ENCODE data around the gene ANO1.

Gene ANO1

GRCh38 chr11:70164705-70165104 lies 86.6 kb downstream of the ANO1 start:
- no peak for DNase-seq (ENCODE audit: low spot score)

DNA sequence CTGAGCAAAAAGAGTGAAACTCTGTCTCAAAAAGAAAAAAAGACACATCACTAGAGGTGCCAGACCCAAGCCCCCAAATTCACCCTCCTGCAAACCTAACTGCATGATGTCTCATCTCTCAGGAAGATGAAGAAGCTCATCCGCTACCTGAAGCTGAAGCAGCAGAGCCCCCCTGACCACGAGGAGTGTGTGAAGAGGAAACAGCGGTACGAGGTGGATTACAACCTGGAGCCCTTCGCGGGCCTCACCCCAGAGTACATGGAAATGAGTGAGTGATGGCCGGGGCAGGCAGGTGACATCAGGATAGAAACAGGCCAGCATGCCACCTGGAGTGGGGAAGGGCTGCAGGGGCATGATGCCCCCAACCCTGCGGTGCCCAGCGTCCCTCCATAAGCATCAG lies 89.0 kb downstream of the ANO1 start:
- no peak for DNase-seq (ENCODE audit: low spot score)

DNA sequence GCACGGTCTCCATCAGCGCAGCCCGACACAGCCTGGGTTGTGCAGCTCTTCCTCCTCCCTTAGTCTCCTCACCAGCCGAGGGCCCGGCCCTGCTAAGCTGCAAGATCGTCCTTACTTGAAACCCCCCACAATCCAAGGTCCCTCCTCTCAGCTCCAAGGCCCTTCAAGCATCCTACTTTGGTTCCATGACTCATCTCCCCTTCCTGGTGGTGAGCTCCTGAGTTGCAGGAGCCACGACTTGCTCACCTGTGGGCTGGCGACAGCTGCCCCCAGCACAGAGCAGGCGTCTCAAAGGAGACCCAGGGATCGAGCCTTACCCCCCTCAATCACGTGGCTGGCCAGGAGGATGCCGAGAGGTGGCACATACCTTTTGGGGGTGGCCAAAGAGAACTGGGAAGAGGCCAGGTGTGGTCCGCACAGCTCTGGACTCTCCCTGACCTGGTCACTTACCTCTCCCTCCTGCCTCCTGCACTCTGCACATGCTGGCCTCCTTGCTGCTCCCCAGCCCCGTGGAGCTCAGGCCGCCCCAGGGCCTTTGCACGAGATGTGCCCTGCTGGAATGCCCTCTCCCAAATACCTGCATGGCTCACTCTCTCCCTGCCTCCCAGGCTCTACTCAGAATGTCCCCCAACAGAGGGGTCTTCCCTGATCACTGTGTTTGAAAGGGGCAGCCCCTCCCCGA lies 89.7 kb downstream of the ANO1 start:
- DNase-seq (ENCODE audit: low spot score) = no peak

GRCh38 chr11:70168405-70168754 lies 90.3 kb downstream of the ANO1 start:
- no peak for DNase-seq (ENCODE audit: low spot score)

GRCh38 chr11:70169127-70169526 lies 91.0 kb downstream of the ANO1 start:
- DNase-seq (ENCODE audit: low spot score) = no peak

- DNase-seq (ENCODE audit: low spot score) = no peak
Measured at GRCh38 chr11:70169632-70170031, 91.5 kb downstream of the ANO1 start.

DNA sequence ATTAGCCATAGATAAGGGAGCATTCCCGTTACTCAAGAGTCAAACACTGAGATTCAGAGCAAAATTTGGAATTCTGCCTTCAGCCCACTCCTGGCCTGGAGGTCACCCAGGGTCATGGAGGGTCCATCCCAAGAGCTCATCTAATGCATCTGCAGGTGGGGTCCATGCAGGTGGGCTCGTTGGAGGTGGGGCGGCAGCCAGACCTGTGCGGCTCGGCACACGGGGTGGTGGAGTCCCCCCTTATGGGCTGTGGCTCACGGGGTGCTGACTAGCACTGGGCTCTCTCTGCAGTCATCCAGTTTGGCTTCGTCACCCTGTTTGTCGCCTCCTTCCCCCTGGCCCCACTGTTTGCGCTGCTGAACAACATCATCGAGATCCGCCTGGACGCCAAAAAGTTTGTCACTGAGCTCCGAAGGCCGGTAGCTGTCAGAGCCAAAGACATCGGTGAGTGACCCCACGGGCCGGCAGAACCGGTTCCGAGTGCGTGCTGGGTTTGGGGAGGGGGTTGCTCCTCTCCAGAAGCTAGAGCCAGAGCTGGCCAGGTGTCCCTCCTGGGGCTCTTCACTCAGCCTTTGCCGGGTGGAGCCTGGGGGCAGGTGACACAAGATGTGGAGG lies 92.6 kb downstream of the ANO1 start:
- DNase-seq (ENCODE audit: low spot score) = no peak

DNA sequence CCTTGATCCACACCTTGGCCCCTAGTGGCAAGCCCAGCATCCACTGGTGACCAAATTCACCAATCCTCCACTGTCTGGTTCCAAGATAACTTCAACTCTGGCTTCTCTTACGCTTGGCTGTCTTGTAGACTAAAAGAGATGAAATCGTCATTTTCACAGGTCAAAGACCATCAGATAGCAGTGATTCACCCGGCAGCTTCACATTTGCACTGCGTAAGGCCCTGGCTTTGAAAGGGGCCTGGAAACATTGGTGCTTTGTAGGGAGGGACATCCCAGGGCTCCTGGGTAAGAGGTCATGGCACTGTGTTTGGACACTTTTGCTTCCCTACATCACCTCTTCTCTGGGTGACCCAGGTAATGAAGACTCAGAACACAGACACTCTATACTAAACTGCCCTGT lies 94.9 kb downstream of the ANO1 start:
- DNase-seq (ENCODE audit: low spot score) = no peak

- no peak for DNase-seq (ENCODE audit: low spot score)
Measured at GRCh38 chr11:70174547-70175235, 96.6 kb downstream of the ANO1 start.

DNA sequence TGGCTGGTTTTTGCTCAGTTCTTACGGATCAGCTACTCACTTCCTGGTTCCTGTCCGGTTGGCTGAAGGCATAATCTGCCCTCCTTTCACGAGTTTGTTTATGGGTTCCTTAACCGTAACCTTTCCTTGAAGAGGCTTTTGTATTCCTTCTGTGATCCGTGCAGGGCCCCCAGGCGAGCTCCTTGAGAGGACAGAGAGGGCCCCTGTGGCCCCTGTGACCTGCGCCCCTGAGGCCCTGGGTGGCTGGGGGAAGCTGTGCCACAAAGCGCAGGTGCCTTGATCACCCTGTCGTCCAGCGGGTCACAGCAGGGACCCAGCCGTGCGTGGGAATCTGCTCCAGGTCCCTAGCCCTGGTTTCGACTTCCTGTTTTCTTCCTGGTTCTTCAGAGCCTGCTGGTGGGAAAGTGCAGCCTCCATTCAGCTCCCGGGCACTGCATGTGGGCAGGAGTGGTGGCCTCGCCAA lies 97.2 kb downstream of the ANO1 start:
- peak; percentile 15 for DNase-seq (ENCODE audit: low spot score)

DNA sequence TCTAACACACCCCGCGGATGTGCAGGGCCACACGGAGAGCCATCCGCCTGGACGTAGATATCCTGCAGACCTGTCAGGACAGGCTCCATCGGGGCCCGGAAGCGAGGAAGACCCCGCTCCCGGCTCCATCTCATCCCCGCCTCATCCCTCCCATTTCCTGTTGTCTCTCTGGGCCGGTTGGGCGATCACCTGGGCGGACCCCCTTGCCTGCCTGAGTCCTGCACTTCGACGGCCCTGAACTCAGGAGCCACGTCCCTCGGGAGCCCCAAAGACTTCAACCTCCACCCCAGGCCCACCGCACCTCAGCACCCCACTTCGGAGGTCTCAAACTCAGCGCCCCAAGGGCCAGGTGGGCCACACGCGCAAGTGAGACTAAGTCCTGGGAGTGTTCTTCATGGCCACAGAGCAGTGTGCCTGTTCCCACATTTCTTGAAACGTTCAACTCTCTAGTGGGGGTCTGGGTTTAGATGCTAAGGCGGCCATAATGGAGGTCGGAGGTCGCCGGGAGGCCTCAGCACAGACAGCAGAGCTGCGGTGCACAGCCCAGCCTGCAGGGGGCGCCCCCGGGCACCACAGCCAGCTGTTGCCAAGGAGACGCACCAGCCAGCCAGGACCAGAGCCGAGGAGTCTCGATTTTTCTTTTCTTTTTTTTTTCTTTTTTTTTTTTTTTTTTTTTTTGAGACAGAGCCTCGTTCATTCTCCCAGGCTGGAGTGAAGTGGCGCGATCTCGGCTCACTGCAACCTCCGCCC lies 99.0 kb downstream of the ANO1 start:
- no peak for DNase-seq (ENCODE audit: low spot score)

DNA sequence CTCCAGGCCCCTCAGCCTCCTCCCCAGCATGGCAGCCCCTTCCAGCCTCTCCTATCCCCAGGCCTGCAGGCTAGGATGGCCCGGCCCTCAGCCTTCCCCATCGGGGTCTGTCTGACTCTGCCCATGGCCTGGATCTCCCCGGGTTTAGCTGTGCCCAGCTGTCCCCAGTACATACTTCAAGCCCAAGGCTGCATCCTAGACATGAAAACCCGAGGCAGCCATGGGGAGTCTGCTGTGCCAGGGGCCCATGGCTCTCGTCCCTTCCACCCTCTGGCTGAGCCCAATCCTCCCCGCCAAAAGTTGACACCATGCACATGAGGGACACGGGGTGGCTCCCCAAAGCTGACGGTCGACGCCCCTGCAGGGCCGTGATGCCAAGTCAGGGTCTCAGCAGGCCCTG lies 102.8 kb downstream of the ANO1 start:
- no peak for DNase-seq (ENCODE audit: low spot score)

- no peak for DNase-seq (ENCODE audit: low spot score)
Measured at GRCh38 chr11:70182266-70182665, 104.1 kb downstream of the ANO1 start.

GRCh38 chr11:70183032-70183431 lies 104.9 kb downstream of the ANO1 start:
- no peak for DNase-seq (ENCODE audit: low spot score)

- no peak for DNase-seq (ENCODE audit: low spot score)
Measured at GRCh38 chr11:70183483-70184176, 105.5 kb downstream of the ANO1 start.

DNA sequence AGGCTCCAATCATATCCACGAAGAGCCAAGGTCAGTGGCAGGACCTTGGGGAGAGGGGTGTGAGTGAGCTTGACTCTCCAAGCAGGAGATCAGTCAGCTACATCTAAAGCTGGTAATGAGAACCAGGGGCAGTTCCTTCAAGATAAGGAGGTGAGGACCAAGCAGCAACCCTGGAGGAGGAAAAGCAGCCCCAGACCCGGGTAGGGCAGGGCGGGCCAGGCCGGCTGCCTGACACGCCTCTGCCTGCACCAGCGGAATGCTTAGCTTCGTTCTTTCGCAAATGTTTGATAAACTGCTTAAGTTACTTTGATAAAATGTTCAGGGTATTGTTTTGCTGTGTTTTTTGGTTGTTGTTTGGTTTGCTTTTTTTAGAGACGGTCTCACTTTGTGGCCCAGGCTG lies 106.3 kb downstream of the ANO1 start:
- no peak for DNase-seq (ENCODE audit: low spot score)

GRCh38 chr11:70185348-70186055 lies 107.4 kb downstream of the ANO1 start:
- DNase-seq (ENCODE audit: low spot score) = no peak

DNA sequence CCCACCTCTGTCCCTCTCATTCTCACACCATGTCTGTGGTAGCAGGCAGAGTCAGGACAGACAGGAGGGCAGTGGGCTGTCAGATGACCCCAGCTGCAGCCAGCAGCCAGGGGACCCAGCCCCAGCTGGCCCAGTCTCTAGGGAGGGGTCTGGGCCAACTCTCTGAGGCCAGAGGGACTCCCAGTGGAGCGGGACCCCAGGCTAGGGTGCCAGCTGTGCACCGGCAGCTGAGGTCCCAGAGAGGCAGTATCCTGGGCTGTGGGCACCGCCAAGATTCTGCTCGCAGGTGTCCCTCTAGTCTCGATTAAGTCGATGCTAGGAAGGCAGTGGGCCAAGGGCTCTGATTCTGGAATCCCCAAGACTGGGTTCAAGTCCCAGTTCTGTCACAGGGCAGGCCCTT lies 108.3 kb downstream of the ANO1 start:
- no peak for DNase-seq (ENCODE audit: low spot score)

DNA sequence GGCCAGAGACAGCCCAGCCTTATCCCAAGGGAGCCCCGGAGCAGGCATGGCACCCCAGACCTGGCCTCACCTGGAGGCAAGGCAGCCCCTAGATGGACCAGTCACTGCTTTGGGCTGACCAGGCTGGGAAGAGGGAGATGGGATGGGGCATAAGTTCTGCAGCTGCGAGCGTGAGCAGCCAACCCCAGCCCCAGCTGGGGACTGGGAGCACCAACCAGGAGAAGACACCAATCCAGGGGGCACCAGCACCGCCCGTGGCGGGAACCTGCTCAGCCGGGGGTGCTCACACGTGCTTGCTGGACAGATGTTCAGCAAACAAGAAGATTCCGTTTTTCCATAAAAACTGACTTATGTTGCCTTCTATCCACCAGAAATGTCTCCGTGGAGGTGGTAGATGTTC lies 108.8 kb downstream of the ANO1 start:
- no peak for DNase-seq (ENCODE audit: low spot score)

DNA sequence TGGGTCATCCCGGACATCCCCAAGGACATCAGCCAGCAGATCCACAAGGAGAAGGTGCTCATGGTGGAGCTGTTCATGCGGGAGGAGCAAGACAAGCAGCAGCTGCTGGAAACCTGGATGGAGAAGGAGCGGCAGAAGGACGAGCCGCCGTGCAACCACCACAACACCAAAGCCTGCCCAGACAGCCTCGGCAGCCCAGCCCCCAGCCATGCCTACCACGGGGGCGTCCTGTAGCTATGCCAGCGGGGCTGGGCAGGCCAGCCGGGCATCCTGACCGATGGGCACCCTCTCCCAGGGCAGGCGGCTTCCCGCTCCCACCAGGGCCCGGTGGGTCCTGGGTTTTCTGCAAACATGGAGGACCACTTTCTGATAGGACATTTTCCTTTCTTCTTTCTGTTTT lies 109.7 kb downstream of the ANO1 start:
- DNase-seq (ENCODE audit: low spot score) = no peak

GRCh38 chr11:70189622-70190021 lies 111.5 kb downstream of the ANO1 start:
- DNase-seq (ENCODE audit: low spot score) = no peak
